NCI-H2171 treated with DMSO at 0.1 percent for 48 hours (cell line): Measurements from ENCODE around the gene CLIC2.

Experiments
- DNase-seq: peaks from one replicate; lab custom pipeline; 2025; lab: John Stamatoyannopoulos, UW

The CLIC2 gene

DNA sequence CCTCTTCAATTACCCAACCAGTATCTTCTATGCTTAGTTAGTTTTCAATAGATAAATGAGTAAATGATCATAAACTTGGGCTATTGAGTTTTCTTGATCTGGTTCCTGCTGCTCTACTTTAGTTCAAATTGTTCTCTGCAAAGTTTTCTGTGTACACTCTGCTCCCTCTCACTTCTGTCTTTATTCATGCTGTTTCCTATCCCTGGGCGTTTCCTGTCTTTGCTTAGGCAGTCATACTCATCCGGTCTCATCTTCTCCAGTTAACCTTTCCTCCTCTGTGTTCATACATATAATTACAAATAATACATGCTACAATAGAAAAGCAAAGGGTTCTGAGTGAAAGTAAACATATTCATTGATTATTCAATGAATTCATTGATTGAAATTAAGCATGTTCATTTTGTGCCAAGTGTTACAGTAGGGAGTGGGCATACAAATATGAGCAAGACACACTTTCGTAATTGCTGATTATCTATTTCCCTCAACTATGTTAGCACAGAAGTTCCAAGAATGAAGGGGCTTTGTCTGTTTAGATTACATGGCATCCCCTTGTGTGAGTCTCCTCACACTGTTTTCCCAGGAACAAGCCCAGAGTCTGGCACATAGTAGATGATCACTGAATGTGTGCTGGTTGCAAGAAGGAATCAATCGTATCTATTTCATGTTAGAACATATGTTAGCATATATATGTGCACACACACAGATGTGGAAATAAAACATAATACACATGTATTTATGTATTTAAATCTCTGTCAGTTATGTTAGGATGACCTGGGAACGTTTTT, 71.3 kb downstream of the CLIC2 start:
- DNase-seq: no peak

DNA sequence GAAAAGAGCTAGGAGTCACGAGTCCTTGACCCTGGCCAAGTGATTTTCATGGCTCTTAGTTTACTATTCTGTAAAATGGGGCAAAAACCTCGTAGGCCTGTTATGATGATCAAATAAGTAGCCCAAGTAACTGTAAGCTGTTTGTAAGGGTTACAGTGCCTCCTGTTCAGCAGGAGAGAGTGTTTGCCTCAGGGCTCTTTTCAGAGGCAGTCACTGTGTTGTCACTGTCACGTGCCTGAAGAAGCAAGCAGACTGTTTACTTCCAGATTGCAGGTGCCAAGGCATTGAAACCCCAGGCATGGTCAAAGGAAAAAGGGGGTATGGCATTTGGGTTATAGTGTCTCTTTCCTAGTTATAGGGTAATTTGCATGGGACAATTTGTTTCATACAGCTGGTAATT, 74.7 kb downstream of the CLIC2 start:
- DNase-seq: no peak

DNA sequence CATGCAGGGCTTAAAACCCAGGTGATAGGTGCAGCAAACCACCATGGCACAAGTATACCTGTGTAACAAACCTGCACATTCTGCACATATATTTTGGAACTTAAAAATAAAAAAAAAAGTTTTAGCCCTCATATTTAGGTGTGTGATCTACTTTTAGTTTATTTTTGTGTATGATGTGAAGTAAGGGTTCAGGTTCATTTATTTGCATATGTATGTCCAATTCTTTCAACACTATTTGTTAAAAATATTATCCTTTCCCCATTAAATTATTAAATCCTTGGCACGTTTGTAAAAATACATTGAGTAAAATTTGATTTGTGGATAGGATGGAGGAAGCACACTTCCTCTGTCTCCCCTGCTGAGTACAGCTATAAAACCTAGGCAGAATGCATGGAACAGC, 83.0 kb downstream of the CLIC2 start:
- no peak for DNase-seq

DNA sequence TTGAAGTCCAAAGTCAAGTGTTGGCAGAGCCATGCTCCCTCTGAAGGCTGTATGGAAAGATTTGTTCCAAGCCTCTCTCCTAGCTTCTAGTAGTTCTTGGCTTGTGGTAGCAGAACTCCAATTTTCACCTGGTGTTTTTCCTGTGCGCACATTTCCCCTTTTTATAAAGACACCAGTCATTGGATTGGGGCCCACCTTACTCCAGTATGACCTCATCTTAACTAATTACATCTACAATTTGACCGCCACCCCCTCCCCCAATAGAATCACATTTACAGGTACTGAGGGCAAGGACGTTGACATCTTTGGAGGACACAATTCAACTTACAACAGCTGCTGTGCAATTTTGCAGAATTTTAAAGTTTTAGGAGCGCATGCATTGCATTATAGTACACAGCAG, 86.9 kb downstream of the CLIC2 start:
- DNase-seq: no peak

- DNase-seq: no peak
Measured at GRCh38 chrX:155246748-155247147, 87.7 kb downstream of the CLIC2 start.

- no peak for DNase-seq
Measured at GRCh38 chrX:155242300-155242699, 92.1 kb downstream of the CLIC2 start.

- no peak for DNase-seq
Measured at GRCh38 chrX:155237719-155238118, 96.7 kb downstream of the CLIC2 start.

GRCh38 chrX:155235891-155236290, 98.5 kb downstream of the CLIC2 start:
- no peak for DNase-seq

DNA sequence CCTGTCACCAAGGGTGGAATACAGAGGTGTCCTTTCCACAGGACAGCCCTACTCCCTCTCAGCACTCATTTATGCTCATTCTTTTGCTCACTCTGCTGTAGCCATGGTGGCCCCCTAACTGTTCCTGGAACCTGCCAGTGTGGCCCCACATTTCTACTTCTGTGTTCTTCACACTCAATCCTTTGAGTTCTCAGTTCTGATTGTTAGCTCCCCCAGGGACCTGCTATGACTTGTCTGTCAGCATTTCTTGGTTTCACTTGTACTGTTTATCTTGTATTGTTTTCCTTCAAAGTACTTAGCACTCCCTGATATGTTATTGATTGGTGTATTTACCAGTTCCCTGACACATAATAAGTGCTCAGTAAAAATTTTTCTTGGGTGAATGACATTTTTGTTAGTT, 103.3 kb downstream of the CLIC2 start:
- no peak for DNase-seq
